ENCODE results near the gene UBE2F.

The UBE2F gene, protein sequence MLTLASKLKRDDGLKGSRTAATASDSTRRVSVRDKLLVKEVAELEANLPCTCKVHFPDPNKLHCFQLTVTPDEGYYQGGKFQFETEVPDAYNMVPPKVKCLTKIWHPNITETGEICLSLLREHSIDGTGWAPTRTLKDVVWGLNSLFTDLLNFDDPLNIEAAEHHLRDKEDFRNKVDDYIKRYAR

DNA sequence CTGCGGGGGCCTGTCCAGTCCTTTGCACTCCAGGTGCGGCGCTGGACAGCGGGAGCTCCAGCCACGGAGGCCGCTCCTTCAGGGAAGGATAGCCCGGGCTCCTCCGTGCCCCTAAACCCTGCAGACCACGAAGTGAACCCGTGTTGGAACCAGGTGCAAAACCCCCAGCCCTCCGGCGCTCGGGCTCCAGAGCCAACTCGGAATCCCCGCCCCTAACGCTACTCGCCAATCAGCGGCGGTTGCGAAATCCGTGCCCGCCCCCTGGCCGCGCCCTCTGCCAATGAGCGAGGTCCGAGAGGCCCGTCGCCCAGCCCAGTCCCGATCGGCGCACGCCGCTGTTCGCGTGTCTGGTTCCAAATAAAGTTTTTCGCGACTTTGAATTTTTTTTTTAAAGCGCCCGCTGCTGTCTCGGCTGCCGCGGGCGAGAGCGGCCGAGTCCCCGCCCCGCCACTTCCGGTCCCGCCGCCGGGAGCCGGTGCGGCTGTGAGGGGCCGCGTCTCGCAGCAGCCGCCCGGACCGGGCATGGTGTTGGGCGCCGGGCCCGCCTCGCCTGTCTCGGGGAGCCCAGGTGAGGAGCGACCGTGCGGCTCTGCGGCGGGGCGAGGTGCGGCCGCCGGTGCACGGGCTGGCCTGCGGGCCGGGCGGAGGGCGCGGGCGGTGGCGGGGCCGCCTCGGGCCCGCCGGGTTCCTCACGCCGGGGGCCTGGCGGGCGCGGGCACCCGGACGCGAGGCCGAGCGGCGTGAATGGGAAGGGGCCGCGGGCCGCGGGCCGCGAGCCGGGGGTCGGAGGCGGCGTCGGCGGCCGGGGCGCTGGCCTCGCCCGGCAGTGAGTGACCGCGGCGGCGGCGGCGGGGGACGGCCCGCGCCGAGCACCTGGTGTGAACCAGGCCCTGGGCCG lies at the start of gene UBE2F:
UBE2F (plus strand) TSS at position 450 of the 898 bp plus-strand sequence. CDS start 6,094 bp downstream, outside the sequence.
- peak; percentile 83 for DNase-seq

DNA sequence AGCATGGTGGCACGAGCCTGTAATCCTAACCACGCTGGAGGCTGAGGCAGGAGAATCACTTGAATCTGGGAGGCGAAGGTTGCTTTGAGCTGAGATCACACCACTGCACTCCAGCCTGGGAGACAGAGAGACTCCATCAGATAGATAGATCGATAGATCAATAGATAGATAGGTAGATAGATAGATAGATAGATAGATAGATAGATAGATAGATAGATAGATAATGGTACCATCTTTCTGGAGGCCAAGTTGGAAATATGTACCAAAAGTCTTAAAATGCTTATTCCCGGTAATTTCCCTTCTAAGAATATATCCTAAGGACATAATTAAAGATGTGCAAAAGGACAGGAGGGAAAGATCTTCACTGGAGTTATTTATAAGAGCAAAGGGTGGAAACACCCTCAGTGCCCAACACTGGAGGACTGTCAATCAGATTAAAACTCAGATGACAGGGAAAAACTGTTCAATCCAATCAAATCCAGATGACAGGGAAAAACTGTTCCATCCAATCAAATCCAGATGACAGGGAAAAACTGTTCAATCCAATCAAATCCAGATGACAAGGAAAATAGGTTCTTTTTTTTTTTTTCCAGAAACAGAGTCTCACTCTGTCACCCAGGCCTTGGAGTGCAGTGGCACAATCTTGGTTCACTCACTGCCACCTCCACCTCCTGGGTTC lies 49.0 kb upstream of the UBE2F start:
- no peak for DNase-seq

DNA sequence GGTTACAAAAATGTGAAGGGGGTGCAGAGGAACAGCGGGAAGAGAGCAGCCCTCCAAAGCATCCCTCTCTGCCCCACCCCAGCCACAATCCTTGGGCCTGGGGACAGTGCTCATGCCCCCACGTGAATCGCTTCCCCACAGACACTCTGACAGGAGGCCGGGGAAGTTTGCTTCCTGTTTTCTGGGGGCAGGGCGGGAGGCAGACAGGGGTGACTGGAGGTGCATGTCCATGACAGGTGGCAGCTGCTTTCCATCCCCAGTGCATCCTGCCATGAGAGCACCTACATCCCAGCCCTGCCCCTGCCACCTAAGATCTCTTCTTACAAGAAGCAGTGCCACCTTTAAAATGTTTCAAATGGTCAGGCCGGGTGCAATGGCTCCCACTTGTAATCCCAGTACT lies 47.2 kb upstream of the UBE2F start:
- no peak for DNase-seq

DNA sequence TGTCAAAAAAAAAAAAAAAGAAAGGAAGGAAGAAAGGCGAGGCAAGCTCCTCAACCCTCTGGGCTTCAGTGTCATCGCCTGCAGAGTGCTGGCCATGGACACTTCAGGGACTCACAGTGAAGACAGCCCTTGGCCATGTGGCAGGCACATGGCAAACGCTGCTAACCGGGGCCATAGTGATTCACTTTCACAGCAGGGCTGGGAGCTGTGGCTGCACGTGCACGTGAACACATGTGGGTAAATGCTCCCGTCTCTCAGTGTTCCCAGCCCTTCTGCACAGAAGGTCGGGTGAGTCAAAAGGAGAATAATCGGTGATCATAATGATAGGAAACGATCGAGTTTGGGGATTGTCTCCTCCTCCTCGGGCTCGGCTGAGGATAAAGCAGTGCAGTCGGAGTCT lies 46.1 kb upstream of the UBE2F start:
- DNase-seq: no peak

DNA sequence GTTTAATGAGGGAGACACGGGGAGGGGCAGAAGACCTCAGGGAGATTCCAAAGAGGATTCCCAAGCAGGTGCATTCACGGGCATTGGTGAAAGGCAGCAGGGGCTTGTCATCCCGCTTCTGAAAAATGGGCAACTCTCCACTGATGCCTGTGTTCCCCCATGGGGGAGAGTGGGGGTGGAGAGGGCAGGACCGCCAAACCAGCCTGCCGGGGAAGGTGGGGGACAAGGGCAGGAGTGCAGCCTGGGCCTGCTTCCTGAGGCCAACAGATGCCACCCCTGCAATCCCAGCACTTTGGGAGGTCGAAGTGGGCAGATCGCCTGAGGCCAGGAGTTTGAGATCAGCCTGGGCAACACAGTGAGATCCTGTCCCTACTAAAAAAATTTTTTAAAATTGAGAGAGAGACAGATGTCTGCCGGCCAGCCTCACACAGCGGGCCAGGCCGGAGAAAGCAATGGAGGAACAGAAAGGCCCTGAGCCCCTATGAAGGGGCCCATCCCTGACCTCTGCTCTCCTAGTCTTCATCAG lies 44.8 kb upstream of the UBE2F start:
- no peak for DNase-seq

DNA sequence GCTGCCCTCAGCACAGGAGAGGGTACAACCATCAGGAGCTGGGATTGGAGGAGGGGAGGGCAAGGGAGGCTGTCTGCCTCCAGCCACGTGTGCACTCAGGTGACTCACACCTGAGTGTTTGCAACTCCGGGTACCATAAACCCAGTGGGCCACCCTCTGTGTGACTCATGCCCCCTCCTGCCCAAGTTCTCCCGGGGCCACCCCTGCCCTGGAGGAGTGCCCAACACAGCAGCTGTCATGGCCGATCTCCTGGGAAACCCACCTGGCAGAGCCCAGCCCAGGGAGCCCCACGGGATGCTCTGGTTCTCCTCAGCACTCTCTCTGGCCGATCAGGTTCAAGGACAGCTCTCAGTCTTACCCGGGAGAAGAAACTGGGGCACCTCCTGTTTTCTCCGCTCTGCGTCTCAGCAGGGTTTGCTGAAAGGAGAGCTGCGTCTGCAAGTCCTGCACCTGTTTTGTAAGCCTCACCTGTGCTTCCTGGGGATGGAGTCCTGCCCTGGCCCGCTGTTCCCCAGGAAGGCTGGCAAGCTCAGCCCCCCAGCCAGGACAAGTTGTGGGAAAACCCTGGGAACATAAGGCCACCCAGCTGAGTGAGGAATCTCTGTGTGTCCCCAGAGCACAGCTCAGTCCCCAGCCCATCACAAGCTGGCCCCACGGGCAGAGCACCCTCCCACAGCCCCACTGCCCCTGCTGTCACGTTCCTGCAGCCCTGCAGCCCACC lies 44.0 kb upstream of the UBE2F start:
- DNase-seq: no peak

DNA sequence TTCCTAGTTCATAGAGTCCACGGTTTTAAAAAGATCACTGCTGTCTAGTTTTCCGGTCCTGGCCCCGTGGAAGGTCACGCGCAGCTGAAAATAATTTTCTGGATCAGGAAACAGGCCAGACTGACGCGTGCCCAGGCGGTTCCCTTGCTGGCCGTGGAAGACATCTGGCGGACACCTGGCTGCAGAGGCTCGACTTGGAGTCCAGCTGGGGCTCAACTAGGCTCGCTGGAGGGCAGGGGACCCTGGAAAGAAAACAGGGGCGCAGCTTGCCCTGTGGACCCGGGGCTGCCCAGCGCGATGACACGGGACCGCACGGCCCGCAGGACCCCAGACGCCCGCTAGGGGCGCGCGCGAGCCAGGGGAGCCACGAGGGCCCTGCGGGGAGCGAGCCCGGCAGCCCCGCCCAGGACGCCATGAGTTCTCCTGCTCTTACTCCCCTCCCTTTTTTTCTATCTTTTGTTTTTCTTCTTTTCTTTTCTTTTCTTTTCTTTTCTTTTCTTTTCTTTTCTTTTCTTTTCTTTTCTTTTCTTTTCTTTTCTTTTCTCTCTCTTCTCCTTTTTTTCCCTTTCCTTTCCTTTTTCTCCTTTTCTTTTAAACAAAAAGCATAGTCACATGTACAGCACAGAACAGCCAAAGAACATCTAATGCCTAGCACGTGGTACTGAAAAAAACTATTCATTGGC lies 43.2 kb upstream of the UBE2F start:
- no peak for DNase-seq

DNA sequence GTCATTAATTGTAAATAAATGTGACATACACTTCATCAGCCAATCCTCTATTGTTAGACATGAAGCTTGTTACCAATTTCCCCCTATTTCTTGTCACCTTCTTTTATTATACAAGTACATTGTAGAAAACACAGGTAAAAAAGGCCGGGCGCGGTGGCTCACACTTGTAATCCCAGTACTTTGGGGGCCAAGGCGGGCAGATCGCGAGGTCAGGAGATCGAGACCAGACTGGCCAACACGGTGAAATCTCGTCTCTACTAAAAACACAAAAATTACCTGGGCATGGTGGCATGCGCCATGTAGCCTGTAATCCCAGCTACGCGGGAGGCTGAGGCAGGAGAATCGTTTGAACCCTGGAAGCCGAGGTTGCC lies 42.7 kb upstream of the UBE2F start:
- DNase-seq: no peak

DNA sequence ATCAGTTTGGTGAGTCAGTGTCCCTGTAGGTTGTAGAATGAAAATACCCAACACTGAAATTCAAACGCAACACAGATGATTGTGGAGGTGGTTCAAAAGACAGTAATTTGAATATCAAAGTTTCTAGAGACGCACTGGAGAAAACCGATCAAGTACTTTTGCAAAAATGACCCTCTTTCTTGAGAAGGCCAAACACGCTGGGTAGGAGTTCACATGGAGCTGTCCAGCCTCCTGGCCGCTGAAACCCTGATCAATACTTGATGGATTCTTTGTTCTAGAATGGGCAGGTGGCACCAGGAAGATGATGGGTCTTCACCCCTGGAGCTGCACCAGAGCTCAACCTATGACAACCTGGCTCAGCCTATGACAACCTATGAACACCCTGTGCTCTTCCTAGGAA lies 39.7 kb upstream of the UBE2F start:
- DNase-seq: no peak

DNA sequence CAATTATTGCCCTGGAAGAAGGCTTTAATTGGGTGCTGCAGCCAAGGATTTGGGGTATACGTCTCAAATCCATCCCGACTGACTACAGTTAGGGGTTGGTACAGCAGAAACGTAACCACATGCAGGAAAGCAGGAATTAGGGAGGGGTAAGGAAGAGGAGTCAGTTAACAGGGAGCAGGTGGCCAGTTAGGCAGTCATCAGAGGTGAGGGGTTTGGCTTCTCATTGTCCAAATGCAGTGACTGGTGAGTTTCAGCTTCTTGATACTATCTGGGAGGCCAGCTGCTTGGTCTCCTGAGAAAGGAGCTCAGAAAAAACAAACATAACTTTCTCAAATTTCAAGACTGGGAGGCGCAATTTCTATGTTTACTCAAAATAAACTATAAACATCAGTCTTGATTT lies 38.8 kb upstream of the UBE2F start:
- no peak for DNase-seq

DNA sequence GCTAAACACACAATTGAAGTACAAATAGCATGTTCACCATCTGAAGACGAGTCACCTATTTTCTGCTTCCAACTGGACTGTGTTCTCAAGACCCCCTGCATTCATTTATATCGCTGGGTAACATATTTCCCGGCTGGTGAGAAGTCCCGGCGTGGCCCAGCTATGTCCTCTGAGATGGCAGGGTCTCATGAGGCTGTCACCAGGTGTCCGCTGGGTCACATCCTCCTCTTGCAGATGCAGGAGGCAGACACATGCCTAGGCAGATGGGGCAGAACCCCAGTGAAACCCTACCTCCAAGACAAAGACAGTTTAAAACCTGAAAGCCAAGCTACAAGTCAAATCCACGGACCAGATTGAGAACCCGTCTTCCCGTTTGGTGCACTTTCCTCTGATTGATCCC lies 36.8 kb upstream of the UBE2F start:
- DNase-seq: no peak

DNA sequence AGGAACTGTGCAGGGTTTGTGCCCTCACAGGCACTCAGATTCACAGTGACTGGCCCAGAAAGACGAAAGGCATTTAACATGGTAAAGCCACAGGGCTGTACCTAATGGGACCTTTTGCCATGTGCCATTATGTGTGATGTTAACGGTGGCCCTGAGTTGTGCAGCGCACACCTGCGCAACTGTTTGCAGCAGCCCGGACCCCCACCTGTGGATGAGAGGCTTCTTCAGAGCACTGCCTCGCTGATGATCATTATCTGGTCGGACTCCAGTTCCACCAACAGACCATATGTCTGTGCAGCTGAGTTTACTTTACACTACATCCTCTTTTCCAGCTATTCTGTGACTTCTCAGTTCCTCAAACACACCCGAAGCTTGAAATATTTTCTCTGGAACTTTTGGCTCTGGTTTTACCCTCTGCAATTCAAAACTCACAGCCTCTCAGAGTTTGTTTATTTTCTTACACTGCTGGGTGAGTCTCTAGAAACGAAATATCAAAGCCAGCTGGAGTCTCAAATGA lies 35.6 kb upstream of the UBE2F start:
- DNase-seq: no peak

DNA sequence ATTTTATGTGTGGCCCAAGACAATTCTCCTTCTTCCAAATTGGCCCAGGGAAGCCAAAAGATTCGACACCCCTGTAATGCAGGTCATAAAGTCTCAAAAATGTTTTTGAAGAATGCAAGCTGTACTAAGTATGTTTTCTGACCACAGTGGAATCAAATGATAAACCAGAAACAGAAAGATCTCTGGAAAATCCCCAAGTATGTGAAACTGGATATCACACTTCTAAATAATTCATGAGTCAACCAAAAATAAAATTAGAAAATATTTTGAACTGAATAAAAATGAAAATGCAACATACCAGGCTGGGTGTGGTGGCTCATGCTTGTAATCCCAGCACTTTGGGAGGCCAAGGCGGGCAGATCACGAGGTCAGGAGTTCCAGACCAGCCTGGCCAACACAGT lies 34.1 kb upstream of the UBE2F start:
- no peak for DNase-seq

DNA sequence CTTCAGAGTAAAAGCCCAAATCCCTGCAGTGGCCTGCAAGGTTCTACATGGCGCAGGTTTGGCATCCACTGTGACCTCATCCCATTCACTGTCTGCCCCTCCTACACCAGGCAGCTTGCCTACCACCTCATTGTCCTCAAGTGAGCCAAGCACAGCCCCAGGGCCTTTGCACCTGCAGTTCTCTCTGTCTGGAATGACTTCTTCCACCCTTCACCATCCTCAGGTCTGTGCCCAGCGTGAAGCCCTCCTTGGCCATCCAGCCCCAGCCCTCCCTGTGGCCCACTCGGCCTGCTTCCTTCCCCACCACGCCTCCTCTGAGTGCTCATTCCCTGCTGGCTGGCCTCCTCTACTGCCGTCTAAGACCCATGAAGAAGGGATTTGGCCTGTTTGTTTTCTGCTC lies 32.6 kb upstream of the UBE2F start:
- no peak for DNase-seq

DNA sequence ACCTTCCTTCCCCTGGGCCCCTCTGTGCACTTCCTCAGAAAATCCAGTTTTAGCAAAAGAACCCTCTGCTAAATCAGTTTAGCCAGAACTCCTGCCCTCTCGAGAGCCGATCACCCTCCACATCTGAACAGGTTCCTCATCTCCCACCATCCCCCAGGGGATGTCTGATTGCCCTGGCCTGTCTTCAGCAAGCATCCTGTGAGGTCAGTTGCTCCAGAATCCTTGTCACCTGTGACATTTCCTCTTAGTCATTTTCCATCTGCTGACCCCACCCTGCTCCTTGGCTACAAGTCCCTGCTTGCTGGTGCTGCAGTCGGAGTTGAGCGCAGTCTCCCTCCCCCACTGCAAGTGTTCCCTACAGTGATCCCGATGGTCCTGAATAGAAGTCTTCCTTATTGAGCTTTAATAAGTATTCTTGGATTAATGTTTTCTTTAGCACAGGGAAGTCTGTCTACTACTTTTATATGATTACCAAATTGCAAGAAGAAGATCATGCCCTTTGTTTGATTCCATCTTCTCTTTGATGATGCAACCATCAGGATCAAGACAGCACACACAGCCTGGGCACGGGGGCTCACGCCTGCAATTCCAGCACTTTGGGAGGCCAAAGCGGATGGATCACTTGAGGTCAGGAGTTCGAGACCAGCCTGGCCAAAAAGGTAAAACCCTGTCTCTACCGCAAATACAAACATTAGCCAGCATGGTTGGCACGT lies 30.9 kb upstream of the UBE2F start:
- DNase-seq: no peak

DNA sequence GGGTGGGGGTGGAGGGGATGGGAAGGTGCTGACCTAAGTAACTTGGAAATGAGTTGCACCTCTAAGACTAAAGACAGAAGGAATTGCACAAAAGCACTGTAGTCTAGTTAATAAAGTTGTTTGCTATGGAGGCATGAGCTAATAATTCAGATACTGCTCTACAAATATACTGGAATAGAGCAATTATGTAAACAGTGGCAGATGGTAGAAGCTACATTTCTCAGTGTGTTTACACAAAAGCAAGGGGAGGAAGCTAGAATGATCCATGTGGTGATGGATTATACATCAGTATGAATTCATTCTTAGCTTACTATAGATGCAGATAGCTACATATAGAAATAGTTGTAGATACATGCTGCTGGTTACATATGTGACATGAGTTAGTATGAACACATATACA lies 27.6 kb upstream of the UBE2F start:
- peak; percentile 30 for DNase-seq

DNA sequence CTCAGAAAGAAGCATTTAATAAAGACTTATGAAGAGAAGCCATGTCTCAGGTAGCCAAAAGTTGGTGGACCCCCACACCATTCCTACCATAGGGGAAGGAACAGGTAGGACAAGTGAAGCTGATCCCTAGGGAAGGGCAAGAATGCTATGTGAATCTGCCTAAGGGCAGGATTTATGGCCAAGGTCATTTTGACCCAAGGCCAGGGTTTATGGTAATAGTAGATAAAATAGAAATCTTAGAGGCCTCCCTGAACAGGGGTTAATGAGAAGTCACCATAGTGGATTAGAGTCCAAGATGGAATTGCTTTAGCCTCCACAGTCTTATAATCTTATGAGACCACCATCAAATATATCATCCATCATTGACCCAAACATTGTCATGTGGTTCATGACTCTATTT lies 26.0 kb upstream of the UBE2F start:
- DNase-seq: no peak

DNA sequence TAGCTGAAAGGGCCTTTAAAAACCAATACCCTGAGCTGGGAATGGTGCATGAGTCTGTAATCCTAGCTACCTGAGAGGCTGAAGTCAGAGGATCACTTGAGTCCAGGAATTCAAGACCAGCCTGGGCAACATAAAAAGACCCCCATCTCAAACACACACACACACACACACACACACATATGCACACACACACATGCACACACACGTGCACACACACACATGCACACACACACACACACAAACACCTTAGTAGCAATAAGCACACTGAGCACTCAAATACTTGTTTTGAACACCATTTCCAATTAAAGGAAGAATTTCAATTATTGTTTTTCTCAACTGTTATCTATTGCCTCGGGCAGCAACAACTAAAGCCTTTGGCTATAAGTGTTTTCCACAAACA lies 25.6 kb upstream of the UBE2F start:
- DNase-seq: no peak

DNA sequence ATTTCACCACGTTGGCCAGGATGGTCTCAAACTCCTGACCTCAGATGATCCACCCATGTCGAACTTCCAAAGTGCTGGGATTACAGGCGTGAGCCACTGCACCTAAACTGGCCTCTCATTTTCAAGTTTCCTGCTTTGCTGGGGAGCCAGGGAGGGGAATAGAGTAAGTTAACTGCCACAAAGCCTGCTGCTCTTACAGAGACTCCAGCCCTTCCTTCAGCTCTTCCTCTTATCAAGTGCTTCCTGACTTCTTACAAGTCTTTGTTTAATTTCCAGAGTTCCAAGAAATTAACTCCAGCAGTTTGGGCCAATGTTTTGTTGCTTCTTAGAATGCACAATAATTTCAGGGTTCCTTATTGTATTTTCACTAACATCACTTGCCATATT lies 24.3 kb upstream of the UBE2F start:
- no peak for DNase-seq

DNA sequence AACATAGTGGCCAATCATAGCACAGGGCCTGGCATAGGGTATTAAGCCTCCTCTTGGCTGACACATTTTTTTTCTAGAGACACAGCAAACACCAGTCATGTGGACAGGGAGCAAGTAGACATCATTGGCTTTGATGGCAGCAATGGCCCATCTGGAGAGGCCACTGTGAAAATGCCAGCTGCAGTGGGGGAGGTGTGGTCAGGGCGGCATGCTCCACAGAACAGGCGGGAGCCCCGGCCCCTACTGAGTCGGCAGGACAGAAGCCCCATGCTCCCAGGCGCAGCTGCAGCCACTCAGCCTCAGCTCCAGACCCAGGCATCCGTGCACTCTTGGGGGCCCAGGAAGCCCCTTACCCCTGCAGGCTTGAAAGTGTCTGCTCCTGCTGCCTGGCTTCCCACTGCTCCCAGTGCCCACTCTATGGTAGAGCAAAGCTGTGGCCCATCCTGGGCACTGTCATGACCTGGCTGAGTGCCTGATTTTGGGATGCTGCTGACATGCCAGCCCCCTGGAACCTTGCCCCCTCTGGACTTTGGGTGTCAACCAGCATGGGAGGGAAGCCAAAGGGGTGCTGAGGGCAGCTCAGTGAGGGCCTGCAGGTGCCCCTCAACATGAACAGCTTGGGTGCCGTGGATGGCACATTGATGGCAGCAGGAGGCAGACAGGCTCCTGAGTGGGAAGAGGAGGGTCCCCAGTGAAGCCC lies 23.3 kb upstream of the UBE2F start:
- DNase-seq: no peak

DNA sequence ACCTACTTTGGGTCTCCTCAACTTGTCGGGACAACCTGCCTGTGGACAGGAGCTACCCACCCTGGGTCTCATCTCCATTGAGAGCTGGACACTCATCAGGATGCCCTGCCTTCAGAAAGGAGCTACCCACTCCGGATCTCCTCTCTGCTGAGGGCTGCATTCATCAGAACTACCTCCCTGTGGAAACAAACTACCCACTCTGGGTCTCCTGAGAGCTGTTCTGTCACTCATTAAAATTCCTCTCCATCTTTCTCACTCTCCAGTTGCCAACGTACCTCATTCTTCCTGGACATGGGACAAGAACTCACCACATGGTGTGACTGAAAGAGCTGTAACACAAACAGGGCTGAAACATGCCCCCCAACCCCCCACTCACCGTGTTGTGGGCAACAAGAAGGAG lies 22.5 kb upstream of the UBE2F start:
- DNase-seq: no peak

All from NCI-H2081 treated with DMSO at 0.1 percent for 48 hours (cell line).